Naive thymus-derived CD4-positive, alpha-beta T cell (primary cell): ENCODE results near the gene ZSCAN18. TPM values are rescaled to one million over a fixed set of nuclear protein-coding genes. Genes with fewer than 3 reads are reported as not detected.

Experiments
- ATAC-seq: fragments of 150-1000 bp; cut with Tn5 transposase; 2 replicates; pipeline ENCODE4 v1.10.0; 2021; ENCODE audit warnings: mild to moderate bottlenecking, moderate library complexity
- CTCF ChIA-PET: fragments of 350-600 bp; sonication (Branson Sonifier 250); formaldehyde crosslinking; loops from one replicate; lab custom pipeline; 2021; ENCODE audit warnings: antibody characterized with exemption; lab: Charles Lee
- POLR2A ChIA-PET: fragments of 350-600 bp; sonication (Branson Sonifier 250); formaldehyde crosslinking; loops from one replicate; lab custom pipeline; 2021; ENCODE audit warnings: antibody characterized with exemption, inconsistent platforms; lab: Charles Lee
- DNase-seq, 9 donors: peaks; one replicate each; pipeline versions ENCODE4 v3.0.0 to v3.0.0-alpha.2; 2020 to 2022; ENCODE audit warnings: mixed read lengths in 1 of 9
- H3K27ac ChIP-seq: one replicate; pipeline ENCODE4 v1.7.0; 2013; ENCODE audit warnings: mild to moderate bottlenecking, low read depth, low read length, moderate library complexity
- H3K27me3 ChIP-seq, 2 donors: one replicate each; pipeline ENCODE4 v1.7.0; 2013; ENCODE audit warnings: low read length in 2 of 2, mild to moderate bottlenecking in 2 of 2, moderate library complexity in 2 of 2; ENCODE audit not compliant: control insufficient read depth in 2 of 2, insufficient read depth in 2 of 2
- H3K36me3 ChIP-seq, 3 experiments: 1 replicate in 2 of 3; 2 replicates in 1 of 3; pipeline ENCODE4 v1.7.0; 2013; ENCODE audit warnings: low read length in 3 of 3, mild to moderate bottlenecking in 3 of 3, moderate library complexity in 1 of 3; ENCODE audit not compliant: insufficient read depth in 3 of 3, control insufficient read depth in 2 of 3
- H3K4me1 ChIP-seq, 2 donors: one replicate each; pipeline ENCODE4 v1.7.0; 2013; ENCODE audit warnings: low read length in 2 of 2, mild to moderate bottlenecking in 2 of 2, moderate library complexity in 1 of 2; ENCODE audit not compliant: control insufficient read depth in 2 of 2, insufficient read depth in 2 of 2
- H3K4me3 ChIP-seq: 2 replicates; pipeline ENCODE4 v1.7.0; 2013; ENCODE audit warnings: mild to moderate bottlenecking, low read length
- H3K9me3 ChIP-seq, 3 experiments: 1 replicate in 2 of 3; 2 replicates in 1 of 3; pipeline ENCODE4 v1.7.0; 2013; ENCODE audit warnings: low read length in 3 of 3; ENCODE audit not compliant: control insufficient read depth in 2 of 3
- H3K27ac Mint-ChIP-seq, 9 donors: one replicate each; pipeline ENCODE4 v1.8.0; 2020 to 2022; ENCODE audit warnings: mixed read lengths in 9 of 9, mild to moderate bottlenecking in 8 of 9, moderate library complexity in 5 of 9, inconsistent platforms in 2 of 9
- H3K27me3 Mint-ChIP-seq, 5 donors: one replicate each; pipeline ENCODE4 v1.8.0; 2021 to 2022; ENCODE audit warnings: mixed read lengths in 5 of 5, mild to moderate bottlenecking in 1 of 5
- H3K36me3 Mint-ChIP-seq, 5 donors: one replicate each; pipeline ENCODE4 v1.8.0; 2020 to 2022; ENCODE audit warnings: mixed read lengths in 5 of 5, mild to moderate bottlenecking in 3 of 5, inconsistent platforms in 1 of 5
- H3K4me1 Mint-ChIP-seq, 7 donors: one replicate each; pipeline ENCODE4 v1.8.0; 2020 to 2022; ENCODE audit warnings: mixed read lengths in 7 of 7, mild to moderate bottlenecking in 3 of 7, inconsistent platforms in 1 of 7
- H3K4me3 Mint-ChIP-seq, 10 donors: one replicate each; pipeline ENCODE4 v1.8.0; 2020 to 2022; ENCODE audit warnings: mild to moderate bottlenecking in 10 of 10, mixed read lengths in 10 of 10, moderate library complexity in 6 of 10, inconsistent platforms in 2 of 10
- H3K9me3 Mint-ChIP-seq, 11 donors: one replicate each; pipeline ENCODE4 v1.8.0; 2020 to 2022; ENCODE audit warnings: mixed read lengths in 11 of 11, mild to moderate bottlenecking in 4 of 11, inconsistent platforms in 1 of 11, moderate library complexity in 1 of 11
- intact Hi-C, 2 donors: fragments of 100-400 bp; cut with micrococcal nuclease; formaldehyde crosslinking; loops; one replicate each; pipeline ENCODE4 v1.15.1; 2023
- polyA plus RNA-seq, 2 donors: library from polyadenylated mRNA; unstranded; fragments of 300-500 nt; fragmentation: Illumina TruSeq; gene quantifications; one replicate each; pipeline ENCODE4 v1.2.3, GENCODE V29; 2021
- total RNA-seq, 6 experiments: library from RNA in 5 of 6; stranded (reverse) in 5 of 6; gene quantifications; 1 replicate in 5 of 6; 2 replicates in 1 of 6; pipeline ENCODE4 v1.2.3 and lab custom pipeline; 2021 to 2026

Gene ZSCAN18
- total and polyA plus RNA-seq, 7 experiments from 2014 or later: 8.2 to 100 (median 41.5) TPM

DNA sequence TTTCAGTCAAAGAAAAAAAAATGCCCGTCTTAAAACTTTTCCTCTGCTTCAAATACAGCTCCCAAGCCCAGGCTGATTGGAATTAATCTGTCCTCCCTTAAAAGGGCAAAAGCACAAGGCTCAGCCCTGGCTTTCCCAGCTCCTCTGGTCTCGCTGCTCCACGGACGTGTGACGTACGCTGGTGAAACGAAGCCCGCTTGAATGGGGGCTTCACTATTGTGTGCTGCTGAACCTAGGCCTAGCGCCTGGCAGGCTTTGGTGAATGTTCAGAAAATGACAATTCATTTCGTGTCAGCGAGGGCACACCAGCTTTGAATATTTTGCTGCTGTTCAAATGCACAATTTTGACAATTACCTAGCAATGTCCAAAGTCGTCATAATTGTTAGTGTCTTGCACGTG is 39.6 kb downstream of the ZSCAN18 start:
- Histone ChIP-seq H3K4me3 (peak overlapping the region; percentile 39), H3K27ac (peak overlapping the region; percentile 73), H3K4me1 (no peaks in the 10 kb centered on the region), H3K9me3 (peaks cover 0 to 84% (median 0%) of the 10 kb centered on the region in 3 experiments), H3K27me3 (no peaks in the 10 kb centered on the region), H3K36me3 (peaks cover 0 to 4% (median 0%) of the 10 kb centered on the region in 3 experiments)
- no peak for ATAC-seq
- Mint-ChIP-seq H3K4me1 (peaks cover 0 to 12% (median 6%) of the 10 kb centered on the region in 7 donors), H3K27ac (peak overlapping the region in 4 of 9 donors; percentile 68 to 88 (median 81)), H3K36me3 (peaks cover 9 to 32% (median 26%) of the 10 kb centered on the region in 5 donors), H3K4me3 (peak overlapping the region in 9 of 10 donors; percentile 81 to 91 (median 85)), H3K9me3 (peaks cover 8 to 88% (median 52%) of the 10 kb centered on the region in 11 donors), H3K27me3 (peaks cover 2 to 29% (median 19%) of the 10 kb centered on the region in 5 donors)
- DNase-seq: no peak
- ChIA-PET POLR2A (interaction anchor here (0.9 kb wide), 1 partner anchor 56 kb away, joined by 4 read pairs; the partner anchor contains the start of gene ZNF606), CTCF (no interaction called here)
- intact Hi-C loops: no loop called here

DNA sequence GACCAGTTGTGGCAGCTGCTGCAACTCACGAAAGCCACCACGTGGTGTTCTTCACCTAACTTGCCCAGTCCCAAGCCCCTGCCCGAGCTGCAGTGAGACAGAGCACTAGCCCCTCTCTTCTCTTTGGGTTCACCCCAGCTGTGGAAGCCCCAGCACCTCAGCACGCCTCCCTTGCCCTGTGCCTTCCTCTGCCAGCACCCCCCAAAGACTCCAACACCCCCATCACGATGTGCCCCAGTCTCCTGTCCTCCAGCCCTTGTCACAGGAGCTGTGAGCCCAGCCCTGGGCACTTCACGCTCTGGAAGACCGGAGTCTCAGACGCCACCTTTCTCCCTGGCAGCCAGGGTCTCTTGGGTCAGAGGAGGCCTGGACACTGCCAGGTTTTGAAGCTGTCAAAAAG is 41.2 kb downstream of the ZSCAN18 start:
- no peaks in the 10 kb centered on the region for H3K4me1 ChIP-seq
- no peak for ATAC-seq
- Mint-ChIP-seq H3K27me3 (peaks cover 2 to 29% (median 19%) of the 10 kb centered on the region in 5 donors), H3K27ac (no peak overlapping the region), H3K4me3 (peak overlapping the region in 1 of 10 donors; percentile 39), H3K36me3 (peaks cover 9 to 26% (median 17%) of the 10 kb centered on the region in 5 donors), H3K9me3 (peaks cover 7 to 86% (median 46%) of the 10 kb centered on the region in 11 donors), H3K4me1 (peaks cover 0 to 12% (median 6%) of the 10 kb centered on the region in 7 donors)
- H3K27me3 ChIP-seq: no peaks in the 10 kb centered on the region
- H3K9me3 ChIP-seq: peaks cover 0 to 91% (median 0%) of the 10 kb centered on the region in 3 experiments
- ChIA-PET POLR2A (no interaction called here), CTCF (no interaction called here)
- H3K36me3 ChIP-seq: no peaks in the 10 kb centered on the region
- intact Hi-C loops: no loop called here
- H3K4me3 ChIP-seq: no peak overlapping the region
- DNase-seq: no peak
- no peak overlapping the region for H3K27ac ChIP-seq

DNA sequence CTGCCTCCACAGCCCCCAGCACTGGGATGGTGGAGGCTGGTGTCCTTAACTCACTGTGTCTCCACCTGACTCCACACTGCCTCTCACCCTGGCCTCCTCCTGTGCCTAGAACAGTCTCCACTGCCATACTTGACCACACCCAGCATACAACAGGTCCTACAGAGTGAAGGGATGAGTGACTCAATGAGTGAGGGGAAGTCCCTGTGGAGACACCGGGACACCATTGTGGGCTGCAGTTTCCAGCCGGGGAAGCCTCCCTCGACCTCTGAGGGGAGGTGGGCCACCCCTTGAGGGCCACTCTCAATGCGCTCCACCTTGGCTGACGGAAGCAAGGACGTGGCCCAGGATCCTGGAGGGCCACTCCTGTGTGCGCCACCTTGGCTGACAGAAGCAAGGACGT is 41.8 kb downstream of the ZSCAN18 start:
- no peak overlapping the region for H3K27ac ChIP-seq
- no peak for DNase-seq
- no peaks in the 10 kb centered on the region for H3K27me3 ChIP-seq
- intact Hi-C loops: no loop called here
- Mint-ChIP-seq H3K4me3 (peak overlapping the region in 1 of 10 donors; percentile 16), H3K9me3 (peaks cover 7 to 86% (median 46%) of the 10 kb centered on the region in 11 donors), H3K27ac (peak overlapping the region in 1 of 9 donors; percentile 38), H3K36me3 (peaks cover 9 to 22% (median 15%) of the 10 kb centered on the region in 5 donors), H3K4me1 (peaks cover 0 to 12% (median 6%) of the 10 kb centered on the region in 7 donors), H3K27me3 (peaks cover 2 to 26% (median 19%) of the 10 kb centered on the region in 5 donors)
- ChIA-PET CTCF (no interaction called here), POLR2A (no interaction called here)
- peaks cover 0 to 91% (median 0%) of the 10 kb centered on the region in 3 experiments for H3K9me3 ChIP-seq
- no peak for ATAC-seq
- no peaks in the 10 kb centered on the region for H3K36me3 ChIP-seq
- H3K4me3 ChIP-seq: no peak overlapping the region
- H3K4me1 ChIP-seq: no peaks in the 10 kb centered on the region

DNA sequence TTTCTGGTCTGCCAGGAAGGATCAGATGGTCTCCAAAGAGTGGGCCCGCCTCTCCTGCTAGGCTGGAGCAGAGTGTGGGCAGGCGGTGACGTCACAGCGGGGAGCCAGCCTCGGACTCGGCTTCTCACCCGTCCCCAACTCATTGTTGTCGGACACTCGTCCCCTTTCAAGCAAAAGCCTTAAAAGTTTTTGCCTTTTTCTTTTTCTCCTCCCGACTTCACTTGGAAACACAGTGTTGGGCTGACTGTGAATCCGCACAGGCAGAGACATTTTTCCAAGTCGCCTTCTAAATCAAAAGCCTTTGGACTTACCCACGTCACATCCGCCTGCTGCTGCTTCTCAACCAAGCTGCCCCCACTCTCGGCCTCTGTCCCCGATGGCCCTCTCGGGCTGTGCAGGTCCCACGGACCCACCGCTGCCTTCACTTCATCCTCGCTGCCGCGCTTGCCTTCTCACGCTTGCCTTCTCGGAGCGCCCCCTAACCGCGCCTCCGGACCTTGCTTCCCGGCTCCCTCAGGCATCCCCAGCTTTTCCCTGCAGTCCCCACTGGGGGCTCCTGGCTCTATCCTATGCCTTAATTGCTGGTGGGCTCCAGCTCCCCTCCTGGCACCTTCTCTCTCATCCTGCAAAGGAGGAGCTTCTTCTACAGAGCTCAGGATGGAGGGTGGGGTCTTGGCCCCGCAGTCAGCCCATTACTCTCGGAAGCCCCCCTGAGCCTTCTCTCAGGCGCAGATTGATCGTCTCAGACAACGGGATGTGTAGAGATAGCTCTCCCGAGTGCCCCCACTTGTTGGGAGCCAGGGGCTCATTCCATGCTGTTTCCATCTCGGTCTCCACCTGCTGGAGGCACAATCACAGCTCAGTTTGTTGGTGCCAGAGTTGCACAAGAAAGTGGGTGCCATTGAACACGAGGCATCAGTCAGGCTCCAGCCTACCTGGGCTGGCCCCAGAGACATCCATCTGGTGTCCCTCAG is 42.8 kb downstream of the ZSCAN18 start:
- intact Hi-C loops: no loop called here
- H3K27me3 Mint-ChIP-seq: peaks cover 2 to 24% (median 19%) of the 10 kb centered on the region in 5 donors
- H3K9me3 Mint-ChIP-seq: peaks cover 12 to 83% (median 49%) of the 10 kb centered on the region in 11 donors
- H3K4me3 ChIP-seq: no peak overlapping the region
- H3K27ac Mint-ChIP-seq: no peak overlapping the region
- peaks cover 0 to 12% (median 6%) of the 10 kb centered on the region in 7 donors for H3K4me1 Mint-ChIP-seq
- H3K27ac ChIP-seq: no peak overlapping the region
- H3K4me3 Mint-ChIP-seq: peak overlapping the region in 5 of 10 donors; percentile 16 to 51 (median 36)
- H3K36me3 Mint-ChIP-seq: peaks cover 9 to 22% (median 13%) of the 10 kb centered on the region in 5 donors
- POLR2A ChIA-PET: no interaction called here
- no peak for DNase-seq
- H3K36me3 ChIP-seq: no peaks in the 10 kb centered on the region
- H3K9me3 ChIP-seq: peaks cover 0 to 92% (median 0%) of the 10 kb centered on the region in 3 experiments
- CTCF ChIA-PET: no interaction called here
- no peak for ATAC-seq
- no peaks in the 10 kb centered on the region for H3K4me1 ChIP-seq
- no peaks in the 10 kb centered on the region for H3K27me3 ChIP-seq

DNA sequence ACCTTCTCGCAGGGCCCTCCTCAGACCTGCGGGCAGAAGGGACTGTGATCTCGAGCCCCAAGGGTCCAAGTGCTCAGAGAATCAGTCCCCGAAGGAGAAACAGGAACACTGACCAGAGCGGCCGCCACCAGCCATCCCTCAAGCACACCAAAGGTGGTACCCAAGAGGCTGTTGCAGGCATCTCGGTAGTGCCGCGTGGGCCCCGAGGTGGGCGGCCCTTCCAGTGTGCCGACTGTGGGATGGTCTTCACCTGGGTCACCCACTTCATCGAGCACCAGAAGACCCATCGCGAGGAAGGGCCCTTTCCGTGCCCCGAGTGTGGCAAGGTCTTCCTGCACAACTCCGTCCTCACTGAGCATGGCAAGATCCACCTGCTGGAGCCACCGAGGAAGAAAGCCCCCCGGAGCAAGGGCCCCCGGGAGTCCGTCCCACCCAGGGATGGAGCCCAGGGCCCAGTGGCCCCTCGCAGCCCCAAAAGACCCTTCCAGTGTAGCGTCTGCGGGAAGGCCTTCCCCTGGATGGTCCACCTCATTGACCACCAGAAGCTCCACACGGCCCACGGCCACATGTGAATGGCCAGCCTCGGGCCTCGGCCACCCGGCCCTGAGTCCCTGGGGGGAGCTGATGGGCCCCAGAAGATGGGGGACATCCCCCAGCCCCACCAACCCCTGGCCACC is 44.4 kb downstream of the ZSCAN18 start:
- Mint-ChIP-seq H3K4me1 (peaks cover 0 to 6% (median 2%) of the 10 kb centered on the region in 7 donors), H3K4me3 (no peak overlapping the region), H3K27ac (no peak overlapping the region), H3K27me3 (peaks cover 0 to 21% (median 15%) of the 10 kb centered on the region in 5 donors), H3K36me3 (peaks cover 7 to 26% (median 11%) of the 10 kb centered on the region in 5 donors), H3K9me3 (peaks cover 17 to 83% (median 47%) of the 10 kb centered on the region in 11 donors)
- ChIA-PET POLR2A (no interaction called here), CTCF (no interaction called here)
- Histone ChIP-seq H3K36me3 (no peaks in the 10 kb centered on the region), H3K4me1 (no peaks in the 10 kb centered on the region), H3K27me3 (no peaks in the 10 kb centered on the region), H3K4me3 (no peak overlapping the region), H3K9me3 (peaks cover 0 to 92% (median 0%) of the 10 kb centered on the region in 3 experiments), H3K27ac (no peak overlapping the region)
- intact Hi-C loops: no loop called here
- DNase-seq (no peak), ATAC-seq (no peak)

DNA sequence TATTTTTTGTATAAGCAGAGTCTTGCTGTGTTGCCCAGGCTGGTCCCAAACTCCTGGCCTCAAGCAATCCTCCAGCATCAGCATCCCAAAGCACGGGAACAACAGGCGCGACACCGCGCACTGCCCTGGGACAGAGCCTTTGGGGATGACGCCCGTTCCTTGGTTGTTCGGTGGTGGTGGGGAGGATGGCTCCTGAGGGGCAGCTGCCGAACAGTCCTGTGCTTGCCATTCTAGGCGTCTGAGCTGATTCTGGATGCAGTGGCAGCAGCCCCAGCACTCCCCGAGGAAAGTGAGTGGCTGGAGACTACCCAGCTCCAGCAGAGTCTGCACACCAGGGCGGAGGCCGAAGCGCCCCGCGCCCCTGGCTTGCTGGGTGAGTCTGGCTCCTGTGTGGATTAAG is 45.8 kb downstream of the ZSCAN18 start:
- Histone ChIP-seq H3K36me3 (no peaks in the 10 kb centered on the region), H3K27me3 (no peaks in the 10 kb centered on the region), H3K9me3 (peaks cover 0 to 89% (median 0%) of the 10 kb centered on the region in 3 experiments), H3K27ac (no peak overlapping the region), H3K4me1 (no peaks in the 10 kb centered on the region), H3K4me3 (no peak overlapping the region)
- Mint-ChIP-seq H3K4me3 (no peak overlapping the region), H3K36me3 (peaks cover 4 to 24% (median 13%) of the 10 kb centered on the region in 5 donors), H3K27ac (no peak overlapping the region), H3K9me3 (peaks cover 22 to 83% (median 42%) of the 10 kb centered on the region in 11 donors), H3K4me1 (peaks cover 0 to 6% (median 0%) of the 10 kb centered on the region in 7 donors), H3K27me3 (peaks cover 0 to 21% (median 15%) of the 10 kb centered on the region in 5 donors)
- intact Hi-C loops: no loop called here
- POLR2A ChIA-PET: no interaction called here
- ATAC-seq: no peak
- no peak for DNase-seq
- CTCF ChIA-PET: no interaction called here
